GM13976 (cell line): Measurements from ENCODE around the gene NUCKS1.

Source experiments
- DNase-seq: peaks from one replicate; pipeline ENCODE4 v3.0.0; 2012; ENCODE audit warnings: low spot score
- CTCF ChIP-seq: IDR thresholded peaks from 2 replicates; pipeline ENCODE4 v1.5.1; 2012; ENCODE audit warnings: borderline replicate concordance, mild to moderate bottlenecking; ENCODE audit not compliant: insufficient read depth; ENCODE audit errors: extremely low read depth, missing control alignments, control extremely low read depth
- in situ Hi-C: fragments of 300-500 bp; cut with MboI; formaldehyde crosslinking; loops from one replicate; pipeline ENCODE4 v1.12.0; 2022; ENCODE audit warnings: low sequenced_read_pairs, mixed read lengths, inconsistent platforms; ENCODE audit not compliant: unreplicated experiment

Gene NUCKS1

GRCh38 chr1:205704903-205705302, 45.1 kb downstream of the NUCKS1 start:
- no peak for TF ChIP-seq CTCF
- no peak for DNase-seq
- in situ Hi-C loops, result no loop called here

GRCh38 chr1:205703072-205703471, 46.9 kb downstream of the NUCKS1 start:
- TF ChIP-seq CTCF, result no peak
- in situ Hi-C loops, result no loop called here
- no peak for DNase-seq

- no peak for DNase-seq
- in situ Hi-C loops, result no loop called here
- no peak for TF ChIP-seq CTCF
Measured at GRCh38 chr1:205701891-205702290, 48.1 kb downstream of the NUCKS1 start.

- DNase-seq, result no peak
- TF ChIP-seq CTCF, result no peak
- in situ Hi-C loops, result no loop called here
Measured at GRCh38 chr1:205701420-205701819, 48.6 kb downstream of the NUCKS1 start.

GRCh38 chr1:205700865-205701401, 49.0 kb downstream of the NUCKS1 start:
- in situ Hi-C loops, result no loop called here
- no peak for DNase-seq
- no peak for TF ChIP-seq CTCF

- in situ Hi-C loops, result no loop called here
- no peak for TF ChIP-seq CTCF
Measured at GRCh38 chr1:205699416-205699815, 50.6 kb downstream of the NUCKS1 start.

GRCh38 chr1:205698921-205699320, 51.1 kb downstream of the NUCKS1 start:
- in situ Hi-C loops, result no loop called here
- TF ChIP-seq CTCF, result no peak
- DNase-seq, result no peak

More at GRCh38 chr1:205699416-205699815, 50.6 kb downstream of the NUCKS1 start:
- no peak for DNase-seq
